Measurements from ENCODE around the gene DCBLD1. TPM values are rescaled to one million over a fixed set of nuclear protein-coding genes. Genes with fewer than 3 reads are reported as not detected.

Gene DCBLD1
- total and polyA plus RNA-seq, 11 donors = 2.9 to 11.4 (median 4.0) TPM

GRCh38 chr6:117530467-117531242, 48.2 kb downstream of the DCBLD1 start:
- H3K4me1 ChIP-seq = peaks cover 0 to 11% (median 1%) of the 10 kb centered on the region in 12 donors
- H3K27ac ChIP-seq = peak overlapping the region in 1 of 12 donors; percentile 34
- intact Hi-C loops (cut with DNase I) = no loop called here

GRCh38 chr6:117531346-117531745, 48.9 kb downstream of the DCBLD1 start:
- peaks cover 0 to 11% (median 2%) of the 10 kb centered on the region in 12 donors for H3K4me1 ChIP-seq
- 63 to 74% (median 69%) methylated on average over 6 of the region's 6 CpGs for WGBS, 4 donors
- peak overlapping the region in 1 of 12 donors; percentile 34 for H3K27ac ChIP-seq
- DNase-seq (no peak), ATAC-seq (no peak)
- no peak overlapping the region for H3K4me3 ChIP-seq
- intact Hi-C loops (cut with DNase I) = no loop called here
- peaks cover 0 to 3% (median 0%) of the 10 kb centered on the region in 9 donors for H3K36me3 ChIP-seq
- H3K9me3 ChIP-seq = no peaks in the 10 kb centered on the region
- TF ChIP-seq POLR2A (IDR thresholded peaks at IDR 0.05) = no peak
- no peak for TF ChIP-seq CTCF (IDR thresholded peaks at IDR 0.05)
- H3K27me3 ChIP-seq = no peaks in the 10 kb centered on the region

More at GRCh38 chr6:117530467-117531242, 48.2 kb downstream of the DCBLD1 start:
- TF ChIP-seq CTCF (IDR thresholded peaks at IDR 0.05) (no peak), POLR2A (IDR thresholded peaks at IDR 0.05) (no peak)
- no peaks in the 10 kb centered on the region for H3K9me3 ChIP-seq
- ATAC-seq (no peak), DNase-seq (no peak)
- H3K4me3 ChIP-seq = no peak overlapping the region
- H3K27me3 ChIP-seq = no peaks in the 10 kb centered on the region
- peaks cover 0 to 3% (median 0%) of the 10 kb centered on the region in 9 donors for H3K36me3 ChIP-seq
- WGBS, 4 donors = 90 to 94% (median 91%) methylated on average over 4 of the region's 4 CpGs

- H3K4me3 ChIP-seq = no peak overlapping the region
- ATAC-seq (no peak), DNase-seq (no peak)
- TF ChIP-seq CTCF (IDR thresholded peaks at IDR 0.05) = no peak
- TF ChIP-seq POLR2A (IDR thresholded peaks at IDR 0.05) = no peak
- no peaks in the 10 kb centered on the region for H3K9me3 ChIP-seq
- peaks cover 0 to 11% (median 2%) of the 10 kb centered on the region in 12 donors for H3K4me1 ChIP-seq
- no peak overlapping the region for H3K27ac ChIP-seq
- no peaks in the 10 kb centered on the region for H3K27me3 ChIP-seq
- intact Hi-C loops (cut with DNase I) = no loop called here
- H3K36me3 ChIP-seq = peaks cover 0 to 3% (median 0%) of the 10 kb centered on the region in 9 donors
- WGBS, 4 donors = 94 to 97% (median 96%) methylated on average over 5 of the region's 5 CpGs
These were observed 49.6 kb downstream of the DCBLD1 start for GRCh38 chr6:117531809-117532725.

GRCh38 chr6:117533775-117534174, 51.3 kb downstream of the DCBLD1 start:
- DNase-seq (no peak), ATAC-seq (no peak)
- H3K9me3 ChIP-seq = no peaks in the 10 kb centered on the region
- TF ChIP-seq CTCF (IDR thresholded peaks at IDR 0.05) = no peak
- TF ChIP-seq POLR2A (IDR thresholded peaks at IDR 0.05) = no peak
- peaks cover 0 to 9% (median 3%) of the 10 kb centered on the region in 9 donors for H3K36me3 ChIP-seq
- H3K27me3 ChIP-seq = no peaks in the 10 kb centered on the region
- peaks cover 0 to 11% (median 2%) of the 10 kb centered on the region in 12 donors for H3K4me1 ChIP-seq
- WGBS, 4 donors = 84 to 93% (median 91%) methylated on average over 4 of the region's 4 CpGs
- no peak overlapping the region for H3K4me3 ChIP-seq
- H3K27ac ChIP-seq = no peak overlapping the region
- intact Hi-C loops (cut with DNase I) = no loop called here

Data from heart left ventricle (tissue), 16 donors.